GM21526 (cell line): ENCODE measurements around the gene DPH1.
A peak's percentile ranks its signal among the peaks of the same experiment; 100 is the strongest.

Experiments used
- ATAC-seq: cut with Tn5 transposase; IDR thresholded peaks from one replicate; pipeline ENCODE4 v1.9.1; 2021; ENCODE audit warnings: moderate library complexity; ENCODE audit not compliant: unreplicated experiment, low FRiP score

Gene DPH1

GRCh38 chr17:2075336-2076086, 45.6 kb downstream of the DPH1 start:
- no peak for ATAC-seq

- ATAC-seq = no peak
Observed at GRCh38 chr17:2076087-2076984, 46.4 kb downstream of the DPH1 start.

- ATAC-seq = no peak
Observed at GRCh38 chr17:2077040-2077439, 47.1 kb downstream of the DPH1 start.

- ATAC-seq = no peak
Observed at GRCh38 chr17:2081564-2081963, 51.6 kb downstream of the DPH1 start.

GRCh38 chr17:2082003-2082781, 52.2 kb downstream of the DPH1 start:
- ATAC-seq = no peak

- ATAC-seq = no peak
Observed at GRCh38 chr17:2083613-2084035, 53.7 kb downstream of the DPH1 start.

- ATAC-seq = no peak
Observed at GRCh38 chr17:2084036-2084765, 54.2 kb downstream of the DPH1 start.

GRCh38 chr17:2084766-2085647, 55.1 kb downstream of the DPH1 start:
- ATAC-seq = no peak

GRCh38 chr17:2085648-2085949, 55.6 kb downstream of the DPH1 start:
- ATAC-seq = no peak

GRCh38 chr17:2086306-2086705, 56.4 kb downstream of the DPH1 start:
- no peak for ATAC-seq

- no peak for ATAC-seq
Observed at GRCh38 chr17:2087597-2088211, 57.8 kb downstream of the DPH1 start.

- peak; percentile 12 for ATAC-seq
Observed at GRCh38 chr17:2089021-2089422, 59.1 kb downstream of the DPH1 start.

- ATAC-seq = no peak
Observed at GRCh38 chr17:2090210-2090641, 60.3 kb downstream of the DPH1 start.

- no peak for ATAC-seq
Observed at GRCh38 chr17:2090804-2091534, 61.0 kb downstream of the DPH1 start.

- ATAC-seq = no peak
Observed at GRCh38 chr17:2092253-2092652, 62.3 kb downstream of the DPH1 start.

GRCh38 chr17:2093349-2093748, 63.4 kb downstream of the DPH1 start:
- ATAC-seq = no peak
